Measurements from ENCODE around the gene FAM163A. TPM values are rescaled to one million over a fixed set of nuclear protein-coding genes. Genes with fewer than 3 reads are reported as not detected.
"Not testable (repeated sequence)": the region's sequence is repeated elsewhere in the genome, so short reads cannot be mapped to it uniquely, and the experiment has no call there.

FAM163A gene
- total and polyA plus RNA-seq, 2 donors from 2014 or later: not detected

GRCh38 chr1:179798864-179799516, 55.9 kb downstream of the FAM163A start:
- Histone ChIP-seq H3K9ac (ENCODE audit: low read length in 3 of 3) (no peak overlapping the region), H3K27me3 (ENCODE audit: control insufficient read depth, insufficient read depth, low read length) (no peaks in the 10 kb centered on the region), H3K9me3 (ENCODE audit: control insufficient read depth in 2 of 3, insufficient read depth in 1 of 3, low read length in 3 of 3) (no peaks in the 10 kb centered on the region), H3K36me3 (ENCODE audit: control insufficient read depth in 2 of 3, insufficient read depth in 3 of 3, low read length in 3 of 3) (no peaks in the 10 kb centered on the region), H3K4me1 (ENCODE audit: control insufficient read depth in 2 of 3, insufficient read depth in 2 of 3, low read depth in 1 of 3, low read length in 3 of 3) (no peaks in the 10 kb centered on the region), H3K4me3 (ENCODE audit: low read length in 3 of 3) (no peak overlapping the region), H3K27ac (ENCODE audit: low read depth in 2 of 2, low read length in 2 of 2) (no peak overlapping the region)
- no peak for DNase-seq
- no peak for TF ChIP-seq CTCF (IDR thresholded peaks at IDR 0.05; ENCODE audit: borderline replicate concordance, extremely low read depth, insufficient read depth)
- no peak for FAIRE-seq
- intact Hi-C loops (cut with DNase I): no loop called here

DNA sequence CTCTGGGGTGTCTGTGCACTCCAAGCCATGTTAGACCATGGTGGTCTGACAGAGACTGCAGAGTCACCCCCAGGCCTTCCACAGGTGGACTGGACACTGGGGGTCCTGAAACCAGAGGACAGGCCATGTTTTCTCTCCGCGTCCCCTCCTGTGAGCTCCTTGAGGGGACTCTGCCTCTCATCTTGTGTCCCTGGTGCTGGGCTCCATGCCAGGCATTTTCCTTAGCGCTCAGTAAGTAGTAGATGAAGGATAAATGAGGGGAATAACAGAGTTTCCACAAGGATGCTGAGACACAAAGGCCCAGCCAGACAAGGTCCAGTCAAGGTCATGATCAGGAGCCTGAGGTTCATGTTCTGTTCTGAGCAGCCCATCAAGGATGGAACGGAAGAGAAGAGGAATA, 57.4 kb downstream of the FAM163A start:
- TF ChIP-seq CTCF (IDR thresholded peaks at IDR 0.05; ENCODE audit: borderline replicate concordance, extremely low read depth, insufficient read depth): no peak
- FAIRE-seq: no peak
- intact Hi-C loops (cut with DNase I): no loop called here
- Histone ChIP-seq H3K27me3 (ENCODE audit: control insufficient read depth, insufficient read depth, low read length) (no peaks in the 10 kb centered on the region), H3K27ac (ENCODE audit: low read depth in 2 of 2, low read length in 2 of 2) (no peak overlapping the region), H3K9me3 (ENCODE audit: control insufficient read depth in 2 of 3, insufficient read depth in 1 of 3, low read length in 3 of 3) (no peaks in the 10 kb centered on the region), H3K9ac (ENCODE audit: low read length in 3 of 3) (no peak overlapping the region), H3K4me1 (ENCODE audit: control insufficient read depth in 2 of 3, insufficient read depth in 2 of 3, low read depth in 1 of 3, low read length in 3 of 3) (no peaks in the 10 kb centered on the region), H3K36me3 (ENCODE audit: control insufficient read depth in 2 of 3, insufficient read depth in 3 of 3, low read length in 3 of 3) (no peaks in the 10 kb centered on the region), H3K4me3 (ENCODE audit: low read length in 3 of 3) (no peak overlapping the region)
- DNase-seq: no peak

- Histone ChIP-seq H3K4me3 (ENCODE audit: low read length in 3 of 3) (no peak overlapping the region), H3K4me1 (ENCODE audit: control insufficient read depth in 2 of 3, insufficient read depth in 2 of 3, low read depth in 1 of 3, low read length in 3 of 3) (no peaks in the 10 kb centered on the region), H3K9ac (ENCODE audit: low read length in 3 of 3) (no peak overlapping the region), H3K9me3 (ENCODE audit: control insufficient read depth in 2 of 3, insufficient read depth in 1 of 3, low read length in 3 of 3) (no peaks in the 10 kb centered on the region), H3K36me3 (ENCODE audit: control insufficient read depth in 2 of 3, insufficient read depth in 3 of 3, low read length in 3 of 3) (no peaks in the 10 kb centered on the region), H3K27ac (ENCODE audit: low read depth in 2 of 2, low read length in 2 of 2) (no peak overlapping the region), H3K27me3 (ENCODE audit: control insufficient read depth, insufficient read depth, low read length) (no peaks in the 10 kb centered on the region)
- TF ChIP-seq CTCF (IDR thresholded peaks at IDR 0.05; ENCODE audit: borderline replicate concordance, extremely low read depth, insufficient read depth): no peak
- intact Hi-C loops (cut with DNase I): no loop called here
- DNase-seq (peak in 3 of 5 donors; percentile 47 to 70 (median 55)), FAIRE-seq (no peak)
These were observed 60.0 kb downstream of the FAM163A start for GRCh38 chr1:179803104-179803503.

GRCh38 chr1:179803918-179804317, 60.8 kb downstream of the FAM163A start:
- no peak for TF ChIP-seq CTCF (IDR thresholded peaks at IDR 0.05; ENCODE audit: borderline replicate concordance, extremely low read depth, insufficient read depth)
- no peak for FAIRE-seq
- no peak for DNase-seq
- Histone ChIP-seq H3K4me1 (ENCODE audit: control insufficient read depth in 2 of 3, insufficient read depth in 2 of 3, low read depth in 1 of 3, low read length in 3 of 3) (no peaks in the 10 kb centered on the region), H3K9me3 (ENCODE audit: control insufficient read depth in 2 of 3, insufficient read depth in 1 of 3, low read length in 3 of 3) (no peaks in the 10 kb centered on the region), H3K27ac (ENCODE audit: low read depth in 2 of 2, low read length in 2 of 2) (no peak overlapping the region), H3K4me3 (ENCODE audit: low read length in 3 of 3) (no peak overlapping the region), H3K9ac (ENCODE audit: low read length in 3 of 3) (no peak overlapping the region), H3K27me3 (ENCODE audit: control insufficient read depth, insufficient read depth, low read length) (no peaks in the 10 kb centered on the region), H3K36me3 (ENCODE audit: control insufficient read depth in 2 of 3, insufficient read depth in 3 of 3, low read length in 3 of 3) (no peaks in the 10 kb centered on the region)
- intact Hi-C loops (cut with DNase I): no loop called here

GRCh38 chr1:179804417-179804816, 61.3 kb downstream of the FAM163A start:
- intact Hi-C loops (cut with DNase I); H3K27me3 ChIP-seq (ENCODE audit: control insufficient read depth, insufficient read depth, low read length); H3K9ac ChIP-seq (ENCODE audit: low read length in 3 of 3); DNase-seq; H3K27ac ChIP-seq (ENCODE audit: low read depth in 2 of 2, low read length in 2 of 2); H3K4me3 ChIP-seq (ENCODE audit: low read length in 3 of 3); FAIRE-seq; H3K4me1 ChIP-seq (ENCODE audit: control insufficient read depth in 2 of 3, insufficient read depth in 2 of 3, low read depth in 1 of 3, low read length in 3 of 3); H3K36me3 ChIP-seq (ENCODE audit: control insufficient read depth in 2 of 3, insufficient read depth in 3 of 3, low read length in 3 of 3); H3K9me3 ChIP-seq (ENCODE audit: control insufficient read depth in 2 of 3, insufficient read depth in 1 of 3, low read length in 3 of 3): not testable (repeated sequence)

Measured in kidney (tissue), 14 donors.